HG03095 (cell line): ENCODE data around the gene ACTG2.
"Not testable (repeated sequence)": the region's sequence is repeated elsewhere in the genome, so short reads cannot be mapped to it uniquely, and the experiment has no call there.

ENCODE experiments used
- ATAC-seq: cut with Tn5 transposase; IDR thresholded peaks from one replicate; pipeline ENCODE4 v1.9.1; 2021; ENCODE audit warnings: moderate library complexity; ENCODE audit not compliant: unreplicated experiment

Gene ACTG2

DNA sequence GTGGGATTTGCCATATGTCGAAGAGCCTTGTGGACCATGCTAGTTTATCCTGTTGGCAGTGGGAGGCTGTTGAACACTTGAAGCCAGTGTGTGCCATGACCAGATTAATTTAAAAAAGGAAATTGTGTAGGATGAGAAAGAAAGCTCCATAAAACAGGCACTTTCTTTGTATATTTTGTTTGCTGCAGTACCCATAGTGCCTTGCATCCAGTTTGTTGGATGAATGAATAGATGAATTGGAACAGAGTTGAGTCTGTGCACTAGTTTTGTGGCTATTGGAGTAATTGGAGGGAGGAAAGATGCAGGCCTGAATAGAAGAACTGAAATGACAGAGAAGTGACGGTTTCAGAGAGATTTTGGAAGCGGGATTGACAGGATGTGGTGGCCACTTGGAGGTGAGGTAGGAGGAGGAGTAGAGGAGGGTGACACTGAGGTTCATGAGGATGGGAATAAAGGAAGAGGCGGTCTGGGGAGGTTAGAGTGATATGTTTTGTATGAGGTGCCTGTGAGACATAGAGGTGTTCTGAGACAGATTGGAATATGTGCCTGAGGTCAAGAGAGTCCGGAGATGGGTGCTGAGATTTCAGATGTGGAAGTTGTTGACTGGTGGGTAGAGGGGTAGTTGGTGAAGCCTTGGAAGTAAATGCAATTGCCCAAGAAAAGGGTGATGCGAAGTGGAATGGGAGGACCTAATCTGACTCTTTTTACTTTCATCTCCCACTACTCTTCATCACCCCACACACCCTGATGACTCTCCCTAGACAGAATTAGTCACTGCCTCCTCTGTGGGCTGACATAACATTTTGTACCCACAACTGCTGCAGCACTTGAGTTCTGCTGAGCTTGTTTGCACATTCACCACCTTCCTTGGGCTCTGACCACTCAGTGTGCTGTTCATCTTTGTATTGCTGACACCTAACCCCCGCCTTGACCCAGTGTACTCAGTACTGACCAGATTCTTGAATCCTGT, 39.0 kb downstream of the ACTG2 start:
- ATAC-seq: no peak

DNA sequence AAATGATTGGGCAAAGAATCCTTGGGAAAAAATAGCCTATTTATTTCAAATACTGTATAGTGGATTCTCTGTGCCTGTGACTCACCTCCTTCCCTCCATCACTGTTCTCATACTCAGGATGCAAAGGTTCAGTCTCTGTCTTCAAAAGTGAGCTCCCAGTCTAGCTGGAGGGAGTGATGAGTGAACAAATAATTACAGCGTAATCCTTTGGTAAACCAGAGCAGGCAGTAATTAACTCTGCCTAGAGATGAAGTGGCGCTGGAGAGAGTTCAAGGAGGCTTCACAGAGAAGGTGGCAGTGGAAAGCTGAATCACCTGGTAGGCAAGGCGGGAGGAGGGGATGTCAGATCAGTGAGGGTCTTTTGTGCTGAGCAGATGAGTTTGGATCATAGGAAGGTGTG, 40.4 kb downstream of the ACTG2 start:
- no peak for ATAC-seq

DNA sequence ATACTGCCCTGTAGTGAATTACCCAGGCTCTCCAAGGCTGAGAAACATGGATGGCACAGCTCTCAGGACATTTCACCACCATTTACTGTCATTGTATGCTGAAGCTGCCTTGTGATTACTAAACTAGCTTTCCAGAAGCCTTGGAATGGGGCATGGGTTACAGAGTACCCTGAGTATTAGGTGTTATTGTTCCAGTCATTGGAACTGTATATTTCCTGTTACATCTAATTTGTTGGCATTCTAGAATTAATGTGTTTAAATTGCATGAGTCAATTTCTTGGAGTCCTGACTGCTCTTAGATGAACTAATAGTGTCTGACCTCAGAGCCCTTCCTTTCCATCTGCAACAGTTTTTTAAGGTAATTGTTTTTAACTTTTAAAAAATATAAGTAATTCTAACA, 42.8 kb downstream of the ACTG2 start:
- no peak for ATAC-seq

DNA sequence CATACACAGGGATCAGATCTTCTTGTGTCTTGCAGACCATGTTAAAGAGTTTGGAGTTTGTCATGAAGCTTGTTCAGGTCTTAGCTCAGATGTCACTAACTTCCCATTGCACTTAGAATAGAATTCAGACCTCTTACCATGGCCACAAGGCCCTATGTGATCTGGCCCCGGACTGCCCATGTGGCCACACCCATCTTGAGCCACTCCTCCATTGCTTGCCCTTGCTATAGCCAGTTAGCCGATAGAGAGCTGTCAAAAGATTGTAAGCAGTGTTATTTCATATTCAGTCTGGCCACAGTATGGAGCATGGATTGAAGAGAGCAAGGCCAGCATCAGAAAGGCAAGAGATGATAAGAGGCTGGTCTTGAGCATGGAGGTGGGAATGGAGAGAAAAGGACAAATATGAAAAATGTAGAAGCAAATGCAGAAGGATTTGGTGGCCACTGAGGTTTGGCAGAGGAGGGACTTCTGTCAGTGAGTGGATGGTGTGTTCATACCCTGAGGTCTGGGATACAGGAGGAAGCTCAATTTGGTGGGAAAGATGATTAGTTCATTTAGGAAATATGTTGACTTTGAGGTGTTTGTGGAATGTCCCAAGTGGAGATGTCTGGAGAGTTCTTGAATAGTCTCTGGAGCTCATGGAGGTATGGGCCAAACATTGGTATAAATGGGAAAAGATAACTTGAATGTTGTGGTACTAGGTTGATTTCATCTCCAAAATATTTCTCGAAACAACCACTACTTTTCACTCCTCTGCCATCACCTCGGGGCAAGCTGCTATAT, 44.5 kb downstream of the ACTG2 start:
- no peak for ATAC-seq

DNA sequence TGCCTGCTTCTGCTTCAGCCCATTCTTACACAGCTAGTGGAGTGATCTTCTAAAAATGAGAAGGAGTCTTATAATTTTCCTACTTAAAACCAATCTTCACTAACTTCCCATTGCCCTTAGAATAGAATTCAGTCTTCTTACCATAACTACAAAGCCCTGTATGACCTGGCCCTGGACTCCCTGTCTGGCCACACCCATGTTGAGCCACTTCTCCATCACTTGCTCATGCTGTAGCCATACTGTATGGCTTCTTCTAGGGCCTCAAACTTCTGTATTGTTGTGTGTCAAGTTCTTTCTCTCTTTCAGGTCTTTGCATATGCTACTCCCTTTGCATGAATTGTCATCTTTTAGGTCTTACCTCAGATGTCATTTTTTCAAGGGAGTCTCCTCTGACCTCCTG, 45.1 kb downstream of the ACTG2 start:
- ATAC-seq: no peak

DNA sequence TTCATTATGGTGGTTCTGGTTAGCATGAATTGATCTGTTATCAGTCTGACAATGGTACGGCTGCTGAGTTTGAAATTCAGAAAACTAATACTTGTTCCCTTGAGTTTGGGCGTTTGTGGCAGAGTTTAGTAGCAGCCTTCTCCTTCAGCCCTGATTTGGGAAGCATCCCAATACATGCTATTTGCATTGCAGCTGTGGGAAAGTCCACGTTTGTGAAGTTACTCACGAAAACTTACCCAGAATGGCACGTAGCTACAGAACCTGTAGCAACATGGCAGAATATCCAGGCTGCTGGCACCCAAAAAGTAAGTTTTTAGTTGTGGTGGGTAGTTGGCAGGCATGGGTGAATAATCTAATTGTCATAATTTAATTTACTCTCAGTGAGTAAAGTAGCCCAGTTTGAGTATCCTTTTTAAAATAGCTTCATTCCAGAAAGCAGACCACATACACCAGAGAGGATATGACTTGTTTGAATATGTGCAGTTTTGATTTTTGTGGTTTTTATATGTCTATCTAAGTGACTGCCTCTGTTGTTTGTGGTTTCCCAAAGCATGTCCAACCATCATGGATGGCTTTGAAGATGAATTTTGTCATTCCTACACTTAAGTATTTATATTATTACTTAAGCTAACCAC, 46.0 kb downstream of the ACTG2 start:
- no peak for ATAC-seq

DNA sequence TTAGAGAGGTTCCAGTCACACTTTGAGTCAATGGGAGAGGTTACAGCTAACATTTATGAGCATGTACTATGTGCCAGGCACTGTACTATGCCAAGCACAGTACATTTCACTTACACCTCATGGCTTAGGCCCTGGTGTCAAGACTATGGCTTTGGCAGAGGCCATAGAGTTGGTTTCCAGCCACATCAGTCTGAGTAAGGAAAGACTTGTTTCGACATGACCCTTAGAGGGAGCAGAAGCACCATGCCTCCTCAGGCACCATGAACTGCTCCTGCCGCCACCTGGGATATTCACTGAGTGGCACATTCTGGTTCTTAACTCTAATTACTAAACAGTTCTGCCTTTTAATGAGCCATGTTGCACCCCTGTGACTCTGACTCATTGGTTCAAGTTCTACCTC, 46.6 kb downstream of the ACTG2 start:
- no peak for ATAC-seq

DNA sequence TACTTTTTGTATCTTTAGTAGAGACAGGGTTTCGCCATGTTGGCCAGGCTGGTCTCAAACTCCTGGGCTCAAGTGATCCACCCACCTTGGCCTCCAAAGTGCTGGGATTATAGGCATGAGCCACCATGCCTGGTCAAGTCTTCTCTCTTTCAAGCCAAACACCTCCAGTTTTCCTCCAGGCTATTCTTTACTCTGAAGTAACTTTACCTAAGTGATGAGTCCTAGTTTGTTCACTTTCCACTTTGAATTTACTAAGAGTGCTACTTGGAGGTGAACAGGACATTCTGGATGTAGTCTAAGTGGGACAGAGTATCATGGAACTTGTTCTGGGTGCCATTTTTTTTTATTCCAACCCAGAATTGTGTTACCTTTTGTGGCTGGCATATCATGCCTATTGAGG, 47.3 kb downstream of the ACTG2 start:
- not testable (repeated sequence) for ATAC-seq

DNA sequence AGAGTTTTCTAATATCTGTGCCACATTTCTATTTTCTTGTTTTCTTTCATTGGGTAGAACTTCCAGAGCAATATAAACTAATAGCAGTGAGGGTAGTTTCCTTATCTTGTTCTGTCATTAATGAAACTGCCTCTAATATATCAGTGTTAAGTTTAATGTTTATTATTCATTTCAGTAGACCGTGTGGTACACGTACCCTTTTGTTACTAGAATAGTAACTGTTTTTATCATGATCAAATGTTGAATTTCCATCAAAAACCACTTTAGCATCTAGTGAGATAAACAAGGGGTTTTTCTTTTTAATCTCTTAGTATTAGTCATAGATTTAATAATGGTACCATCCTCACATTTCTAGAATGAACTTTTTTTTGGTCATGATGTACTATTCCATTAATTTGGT, 49.9 kb downstream of the ACTG2 start:
- ATAC-seq: no peak

DNA sequence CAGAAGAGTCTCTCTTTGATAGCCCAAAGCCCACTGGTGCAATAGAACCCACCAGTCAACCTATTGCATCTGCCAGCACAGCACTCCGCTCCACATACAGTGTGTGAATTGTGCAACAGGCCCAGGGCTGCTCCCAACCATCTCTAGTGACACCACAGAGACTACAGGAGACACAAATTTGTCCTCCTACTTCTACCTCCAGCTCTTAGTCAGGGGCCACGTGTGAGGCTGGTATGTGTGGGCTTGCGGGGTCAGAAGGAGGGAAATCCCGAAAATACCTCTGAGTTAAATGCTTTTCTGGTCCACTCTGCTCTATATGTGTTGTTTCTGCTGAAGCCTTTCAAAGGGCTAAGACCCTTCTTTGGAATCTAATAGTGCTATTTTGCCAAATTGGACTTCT, 51.9 kb downstream of the ACTG2 start:
- ATAC-seq: no peak

DNA sequence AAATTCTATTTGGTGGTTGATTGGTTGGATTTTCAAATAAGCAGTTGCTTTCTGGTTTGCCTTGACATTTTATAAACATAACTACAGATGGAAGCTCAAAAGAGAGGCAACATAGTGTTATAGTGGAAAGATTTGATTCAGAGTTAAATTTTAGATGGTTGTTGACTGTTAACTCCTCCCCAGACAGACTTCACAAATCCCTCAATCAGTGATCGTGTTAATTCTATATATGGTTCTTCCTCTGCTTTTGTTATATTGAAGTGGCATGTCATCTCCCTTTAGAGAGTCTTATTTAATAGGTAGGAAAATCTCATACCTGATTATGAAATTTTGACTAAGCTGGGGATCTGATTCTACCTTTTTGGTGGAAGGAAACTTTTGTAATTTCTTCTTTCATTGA, 53.4 kb downstream of the ACTG2 start:
- no peak for ATAC-seq

DNA sequence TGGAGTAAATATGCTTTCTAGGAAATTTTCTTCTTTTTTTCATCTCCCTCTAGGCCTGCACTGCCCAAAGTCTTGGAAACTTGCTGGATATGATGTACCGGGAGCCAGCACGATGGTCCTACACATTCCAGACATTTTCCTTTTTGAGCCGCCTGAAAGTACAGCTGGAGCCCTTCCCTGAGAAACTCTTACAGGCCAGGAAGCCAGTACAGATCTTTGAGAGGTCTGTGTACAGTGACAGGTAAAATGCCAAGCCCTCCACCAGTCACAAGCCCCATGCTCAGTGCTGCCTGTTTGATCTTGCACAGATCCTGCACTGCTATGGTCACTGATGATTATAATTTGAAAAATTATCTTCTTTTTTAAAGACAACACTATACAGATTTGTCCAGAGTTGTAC, 53.9 kb downstream of the ACTG2 start:
- no peak for ATAC-seq

DNA sequence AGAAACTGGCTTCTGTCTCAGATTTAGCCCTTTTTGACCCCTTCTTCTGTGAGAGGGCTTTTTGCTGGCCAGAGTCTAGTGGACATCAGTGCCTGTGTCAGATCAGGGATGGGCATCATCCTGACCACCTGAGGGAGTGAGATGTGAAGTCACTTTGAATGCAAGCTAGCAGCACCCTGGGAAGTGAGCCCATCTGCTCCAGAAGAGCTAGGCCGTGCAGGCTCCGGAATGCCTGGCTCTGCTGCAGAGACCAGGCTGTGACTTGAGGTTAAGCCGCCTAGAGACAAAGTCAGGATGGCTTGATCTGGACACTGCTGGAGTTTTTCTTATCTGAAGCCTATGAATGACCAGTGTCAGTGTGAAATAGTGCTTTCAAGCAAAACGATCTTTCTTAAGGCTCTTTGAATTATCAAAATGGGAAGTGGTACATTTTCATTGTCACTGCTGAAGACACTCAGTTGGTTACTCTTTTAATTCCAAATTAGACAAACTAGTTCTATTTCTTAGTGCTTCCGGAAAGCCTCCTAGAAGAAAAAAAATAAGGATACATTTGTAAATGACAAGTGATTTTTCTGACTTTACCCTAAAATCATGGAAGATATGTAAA, 54.7 kb downstream of the ACTG2 start:
- no peak for ATAC-seq

DNA sequence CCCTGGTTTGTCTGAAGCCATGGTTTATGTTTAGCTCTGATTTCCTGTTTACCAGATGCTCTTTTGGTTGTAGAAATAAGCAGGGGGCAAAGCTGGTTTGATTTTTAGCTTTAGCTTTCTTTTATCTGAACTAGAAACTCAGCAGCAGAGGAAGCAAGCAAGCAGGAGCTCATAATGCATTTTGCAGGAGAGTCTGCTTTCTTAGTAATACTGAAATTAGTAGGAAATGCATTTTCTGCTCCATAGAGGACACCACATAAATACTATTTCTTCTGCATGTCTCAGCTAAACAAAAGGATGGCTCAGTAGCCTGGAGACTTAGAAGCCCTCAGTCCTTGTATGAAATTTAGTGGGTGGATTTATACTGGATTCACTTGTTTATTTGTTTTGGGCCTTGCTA, 57.0 kb downstream of the ACTG2 start:
- ATAC-seq: no peak

DNA sequence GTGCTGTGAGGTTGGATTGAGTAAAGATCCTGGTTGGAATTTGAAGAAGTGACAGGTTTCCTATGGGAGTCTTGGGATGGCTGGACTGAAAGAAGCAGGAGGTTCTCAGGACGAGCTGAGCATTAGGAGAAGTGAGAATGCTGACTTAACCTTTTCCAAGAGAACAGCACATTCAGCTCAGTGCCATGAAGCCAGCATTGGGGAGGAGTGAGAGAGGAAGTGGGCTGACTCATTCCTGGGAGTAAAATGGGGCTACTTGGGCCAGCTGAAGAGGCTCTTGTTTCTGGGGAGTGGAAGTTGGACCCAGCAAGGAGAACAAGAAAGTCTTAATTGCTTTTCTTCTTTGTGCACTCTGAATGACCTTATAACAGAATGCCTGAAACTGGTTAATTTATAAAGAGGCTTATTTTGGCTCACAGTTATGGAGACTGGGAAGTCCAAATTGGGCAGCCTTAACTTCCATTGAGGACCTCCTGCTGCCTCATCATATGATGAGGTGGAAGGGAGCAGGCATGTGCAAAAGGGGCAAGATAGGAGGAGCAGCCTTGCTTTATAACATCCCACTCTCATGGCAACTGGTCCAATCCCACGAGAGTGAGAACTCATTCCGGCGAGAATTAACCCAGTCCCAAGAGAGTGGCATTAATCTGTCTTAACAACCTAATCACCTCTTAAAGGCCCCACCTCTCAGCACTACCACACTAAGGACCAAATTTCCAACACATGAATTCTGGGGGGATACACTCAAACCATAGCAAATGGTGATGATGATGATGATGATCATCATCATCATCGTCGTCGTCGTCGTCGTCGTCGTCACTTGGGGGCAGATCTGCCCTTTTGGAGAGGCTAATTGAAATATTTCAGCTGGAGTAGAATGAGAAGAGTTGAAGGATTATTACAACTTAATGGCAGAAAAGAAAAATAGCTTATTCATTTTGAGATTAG, 60.0 kb downstream of the ACTG2 start:
- no peak for ATAC-seq

DNA sequence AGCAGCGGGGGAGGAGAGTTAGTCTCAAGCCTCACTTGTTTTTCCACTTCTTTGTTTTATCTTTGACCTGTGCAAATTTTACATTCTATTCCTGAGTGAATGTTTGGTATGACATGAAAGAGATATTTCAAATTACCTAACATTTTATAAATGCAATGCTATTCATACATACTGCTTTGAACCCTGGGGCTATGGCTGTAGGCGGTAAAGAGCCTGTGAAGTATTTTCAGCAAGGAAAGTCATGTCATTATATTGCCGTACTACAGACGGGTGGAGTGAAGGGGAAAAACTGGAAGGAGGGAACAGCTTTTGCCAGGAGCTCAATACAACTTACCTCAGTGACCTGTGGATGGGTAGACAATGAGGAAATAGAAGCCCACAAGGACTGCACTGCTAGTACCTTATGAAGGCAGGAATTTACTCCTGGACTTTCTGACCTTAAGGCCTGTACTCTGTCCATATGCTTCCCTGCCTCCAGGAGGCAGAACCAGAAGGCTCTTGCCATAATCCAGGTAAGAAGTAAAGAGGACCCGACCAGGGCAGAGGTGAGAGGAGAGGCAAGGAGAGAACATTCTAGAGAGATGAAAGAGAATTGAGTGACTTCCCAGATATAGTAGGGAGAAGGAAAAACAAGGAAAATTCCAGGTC, 63.5 kb downstream of the ACTG2 start:
- ATAC-seq: no peak

DNA sequence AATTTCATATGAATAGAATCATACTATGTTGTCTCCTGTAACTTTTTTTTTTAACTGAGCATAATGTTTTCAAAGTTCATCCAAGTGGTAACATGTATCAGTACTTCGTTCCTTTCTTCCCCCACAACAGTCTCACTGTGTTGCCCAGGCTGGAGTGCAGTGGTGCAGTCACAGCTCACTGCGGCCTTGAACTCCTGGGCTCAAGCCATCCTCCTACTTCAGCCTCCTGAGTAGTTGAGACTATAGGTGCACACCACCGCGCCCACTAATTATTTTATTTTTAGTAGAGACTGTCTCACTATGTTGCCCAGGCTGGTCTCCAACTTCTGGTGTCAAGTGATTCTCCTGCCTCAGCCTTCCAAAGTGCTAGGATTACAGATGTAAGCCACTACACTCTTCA, 68.5 kb downstream of the ACTG2 start:
- no peak for ATAC-seq

DNA sequence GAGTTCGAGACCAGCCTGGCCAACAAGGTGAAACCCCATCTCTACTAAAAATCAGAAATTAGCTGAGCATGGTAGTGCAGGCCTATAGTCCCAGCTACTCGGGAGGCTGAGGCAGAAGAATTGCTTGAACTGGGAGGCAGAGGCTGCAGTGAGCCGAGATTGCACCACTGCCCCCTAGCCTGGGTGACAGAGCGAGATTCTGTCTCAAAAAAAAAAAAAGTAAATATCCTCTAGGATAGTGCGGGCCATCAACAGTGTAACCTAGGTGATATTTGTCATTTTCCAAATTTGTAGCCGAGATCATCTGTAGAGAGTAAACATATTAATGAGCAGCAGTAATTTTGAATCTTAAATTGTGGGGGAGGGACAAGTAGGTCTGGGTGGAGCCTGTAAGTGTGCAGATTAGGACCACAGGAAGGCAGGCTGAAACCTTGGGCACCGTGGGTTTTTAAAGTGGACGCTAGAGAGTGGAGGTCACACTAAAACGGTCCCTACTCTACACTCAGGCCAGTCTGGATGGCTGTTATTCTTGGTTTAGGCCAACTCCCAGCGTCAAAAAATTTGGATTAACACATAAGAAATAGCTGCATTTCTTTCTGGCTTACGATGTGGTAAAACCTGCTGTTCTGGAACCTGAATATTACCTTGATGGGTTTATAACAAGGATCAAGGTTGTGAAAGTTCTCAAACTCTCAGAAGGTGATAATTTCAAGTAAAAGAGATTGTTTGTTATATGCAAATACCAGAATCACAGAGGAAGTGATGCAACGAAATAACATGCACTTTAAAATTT, 69.2 kb downstream of the ACTG2 start:
- ATAC-seq: no peak

DNA sequence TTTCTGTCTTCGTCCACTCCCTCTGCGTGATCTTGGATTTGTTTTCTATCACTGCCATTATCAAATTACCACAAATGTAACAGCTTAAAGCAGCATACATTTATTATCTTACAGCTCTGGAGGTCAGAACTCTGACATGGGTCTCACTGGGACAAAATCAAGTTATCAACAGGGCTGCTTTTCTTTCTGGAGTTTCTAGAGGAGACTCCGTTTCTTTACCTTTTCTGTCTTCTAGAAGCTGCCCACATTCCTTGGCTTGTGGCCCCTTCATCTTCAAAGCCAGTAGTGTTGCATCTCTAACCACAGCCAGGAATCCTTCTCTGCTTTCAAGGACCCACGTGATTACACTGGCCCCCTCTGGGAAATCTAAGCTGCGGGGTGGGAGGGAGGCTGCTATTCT, 70.0 kb downstream of the ACTG2 start:
- ATAC-seq: no peak
